GM23248 (cell line): ENCODE measurements around the gene FAM120C. TPM values are rescaled to one million over a fixed set of nuclear protein-coding genes. Genes with fewer than 3 reads are reported as not detected.

Experiments used
- DNase-seq: peaks from one replicate; pipeline ENCODE4 v3.0.0-alpha.2; 2015
- H2AFZ ChIP-seq: fragments of 200-600 bp; sonication (generic); 2 replicates; pipeline ENCODE4 v1.6.1; 2016; ENCODE audit warnings: antibody characterized with exemption
- H3F3A ChIP-seq: fragments of 200-600 bp; sonication (generic); 2 replicates; pipeline ENCODE4 v1.6.1; 2016; ENCODE audit warnings: mild to moderate bottlenecking, antibody characterized with exemption, mixed run types; ENCODE audit not compliant: insufficient read depth
- H3K27ac ChIP-seq: fragments of 200-600 bp; sonication (generic); 2 replicates; pipeline ENCODE4 v1.5.1; 2016; ENCODE audit warnings: mild to moderate bottlenecking
- H3K27me3 ChIP-seq: fragments of 200-600 bp; sonication (generic); replicated peaks from 2 replicates; pipeline ENCODE4 v1.6.1; 2016; ENCODE audit warnings: mild to moderate bottlenecking; ENCODE audit not compliant: insufficient read depth
- H3K36me3 ChIP-seq: fragments of 200-600 bp; sonication (generic); 2 replicates; pipeline ENCODE4 v1.6.1; 2016; ENCODE audit warnings: low read depth, mild to moderate bottlenecking
- H3K4me1 ChIP-seq: fragments of 200-600 bp; sonication (generic); 2 replicates; pipeline ENCODE4 v1.6.1; 2016; ENCODE audit warnings: mild to moderate bottlenecking; ENCODE audit not compliant: insufficient read depth
- H3K4me2 ChIP-seq: fragments of 200-600 bp; sonication (generic); one replicate; pipeline ENCODE4 v1.6.1; 2016; ENCODE audit warnings: mild to moderate bottlenecking; ENCODE audit not compliant: unreplicated experiment
- H3K4me3 ChIP-seq: fragments of 200-600 bp; sonication (generic); 2 replicates; pipeline ENCODE4 v1.5.1; 2016; ENCODE audit warnings: mild to moderate bottlenecking
- H3K79me2 ChIP-seq: fragments of 200-600 bp; sonication (generic); 2 replicates; pipeline ENCODE4 v1.6.1; 2016; ENCODE audit warnings: mild to moderate bottlenecking; ENCODE audit not compliant: insufficient read depth
- H3K9ac ChIP-seq: fragments of 200-600 bp; sonication (generic); 2 replicates; pipeline ENCODE4 v1.6.1; 2016; ENCODE audit warnings: mild to moderate bottlenecking
- H3K9me2 ChIP-seq: fragments of 200-600 bp; sonication (generic); 2 replicates; pipeline ENCODE4 v1.6.1; 2016; ENCODE audit warnings: mixed run types, mild to moderate bottlenecking, moderate library complexity; ENCODE audit not compliant: insufficient read depth
- H3K9me3 ChIP-seq: fragments of 200-600 bp; sonication (generic); one replicate; pipeline ENCODE4 v1.6.1; 2017; ENCODE audit warnings: low read depth
- H4K20me1 ChIP-seq: fragments of 200-600 bp; sonication (generic); 2 replicates; pipeline ENCODE4 v1.6.0; 2016; ENCODE audit not compliant: insufficient read depth
- EZH2 ChIP-seq: fragments of 200-600 bp; sonication (generic); IDR thresholded peaks from 2 replicates; pipeline ENCODE4 v1.6.1; 2018; ENCODE audit warnings: antibody characterized with exemption, mild to moderate bottlenecking; ENCODE audit not compliant: insufficient read depth, poor library complexity, severe bottlenecking
- EZH2phosphoT487 ChIP-seq: fragments of 200-600 bp; sonication (generic); IDR thresholded peaks from 2 replicates; pipeline ENCODE4 v1.6.1; 2018; ENCODE audit warnings: antibody characterized with exemption, moderate library complexity, mild to moderate bottlenecking, low read depth; ENCODE audit not compliant: insufficient read depth
- WGBS, 2 experiments: methylation state at CpG; one replicate each; pipeline ENCODE4 v1.1.6; 2015 to 2017; ENCODE audit warnings: low lambda C conversion rate in 2 of 2, low coverage in 1 of 2; ENCODE audit errors: missing lambda C conversion rate in 2 of 2; 5-methylcytosine and 5-hydroxymethylcytosine counted together
- in situ Hi-C: fragments of 300-500 bp; cut with MboI; formaldehyde crosslinking; loops from 2 replicates; pipeline ENCODE4 v1.15.0; 2020
- polyA plus RNA-seq: library from polyadenylated mRNA; unstranded; fragments of >200 nt; fragmentation: Nextera tagmentation; extraction: Ambion mirVana; gene quantifications from 2 replicates; pipeline ENCODE4 v1.2.1, GENCODE V29; 2016
- total RNA-seq: library from RNA; depleted of rRNA; stranded (reverse); fragments of >200 nt; shearing (Covaris generic); gene quantifications from 2 replicates; pipeline ENCODE4 v1.2.3, GENCODE V29; 2014

Gene FAM120C
- total and polyA plus RNA-seq, 2 experiments from 2014 or later: 4.1 to 4.5 TPM

- H3K4me2 ChIP-seq: peak overlapping the region; percentile 90
- in situ Hi-C loops: no loop called here
- H3K9ac ChIP-seq: peak overlapping the region; percentile 52
- TF ChIP-seq EZH2phosphoT487: no peak
- no peak for TF ChIP-seq EZH2
- peak; percentile 80 for DNase-seq
- WGBS, 2 experiments: 31 to 45% methylated on average over 4 to 5 of the region's 5 CpGs
- H3K27ac ChIP-seq: peak overlapping the region; percentile 74
- peaks cover 86% of the 10 kb centered on the region for H3K79me2 ChIP-seq
- H2AFZ ChIP-seq: no peak overlapping the region
- peaks cover 37% of the 10 kb centered on the region for H3F3A ChIP-seq
- peaks cover 37% of the 10 kb centered on the region for H3K4me1 ChIP-seq
- H3K36me3 ChIP-seq: no peaks in the 10 kb centered on the region
- no peaks in the 10 kb centered on the region for H3K9me2 ChIP-seq
- no peaks in the 10 kb centered on the region for H3K27me3 ChIP-seq
- H4K20me1 ChIP-seq: no peaks in the 10 kb centered on the region
- H3K9me3 ChIP-seq: no peaks in the 10 kb centered on the region
- peak overlapping the region; percentile 71 for H3K4me3 ChIP-seq
Measured at GRCh38 chrX:54178100-54178940, 4.7 kb downstream of the FAM120C start.

GRCh38 chrX:54177306-54177705 is 5.7 kb downstream of the FAM120C start:
- H3F3A ChIP-seq: peaks cover 37% of the 10 kb centered on the region
- TF ChIP-seq EZH2: no peak
- TF ChIP-seq EZH2phosphoT487: no peak
- no peaks in the 10 kb centered on the region for H3K9me3 ChIP-seq
- H3K9ac ChIP-seq: peak overlapping the region; percentile 52; the same call in 1 of the 2 replicates
- H3K36me3 ChIP-seq: no peaks in the 10 kb centered on the region
- H4K20me1 ChIP-seq: no peaks in the 10 kb centered on the region
- no peaks in the 10 kb centered on the region for H3K9me2 ChIP-seq
- no peak for DNase-seq
- no peaks in the 10 kb centered on the region for H3K27me3 ChIP-seq
- peaks cover 94% of the 10 kb centered on the region for H3K79me2 ChIP-seq
- peak overlapping the region; percentile 74 for H3K27ac ChIP-seq
- H2AFZ ChIP-seq: no peak overlapping the region
- 97 to 100% methylated on average over 3 of the region's 3 CpGs for WGBS, 2 experiments
- in situ Hi-C loops: no loop called here
- peaks cover 38% of the 10 kb centered on the region for H3K4me1 ChIP-seq
- H3K4me2 ChIP-seq: peak overlapping the region; percentile 90
- peak overlapping the region; percentile 71 for H3K4me3 ChIP-seq

DNA sequence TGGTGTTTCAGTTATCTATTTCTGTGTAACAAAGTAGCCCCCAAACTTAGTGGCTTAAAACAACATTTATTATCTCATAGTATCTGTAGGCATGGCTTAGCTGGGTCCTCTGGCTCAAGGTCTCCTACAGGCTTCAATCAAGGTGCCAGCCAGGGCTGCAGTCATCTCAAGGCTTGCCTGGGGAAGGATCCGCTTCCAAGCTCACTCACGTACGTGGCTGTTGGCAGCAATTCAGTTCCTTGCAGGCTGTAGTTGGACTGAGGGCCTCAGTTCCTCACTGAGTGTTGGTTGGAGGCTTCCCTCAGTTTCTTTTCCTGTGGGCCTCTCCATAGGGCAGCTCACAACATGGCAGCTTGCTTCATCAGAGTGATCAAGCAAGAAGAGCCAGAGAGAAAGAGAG is 9.3 kb downstream of the FAM120C start:
- Histone ChIP-seq H4K20me1 (no peaks in the 10 kb centered on the region), H3K4me2 (no peak overlapping the region), H3K4me3 (no peak overlapping the region), H3K27me3 (no peaks in the 10 kb centered on the region), H3K27ac (no peak overlapping the region), H3K36me3 (no peaks in the 10 kb centered on the region), H3K9ac (no peak overlapping the region), H3K79me2 (peaks cover 63% of the 10 kb centered on the region), H3F3A (peaks cover 29% of the 10 kb centered on the region), H3K9me3 (no peaks in the 10 kb centered on the region), H3K9me2 (no peaks in the 10 kb centered on the region), H2AFZ (no peak overlapping the region), H3K4me1 (peaks cover 24% of the 10 kb centered on the region)
- DNase-seq: no peak
- in situ Hi-C loops: no loop called here
- TF ChIP-seq EZH2phosphoT487 (no peak), EZH2 (no peak)
- WGBS, 2 experiments: 96 to 100% methylated on average over 3 of the region's 3 CpGs

DNA sequence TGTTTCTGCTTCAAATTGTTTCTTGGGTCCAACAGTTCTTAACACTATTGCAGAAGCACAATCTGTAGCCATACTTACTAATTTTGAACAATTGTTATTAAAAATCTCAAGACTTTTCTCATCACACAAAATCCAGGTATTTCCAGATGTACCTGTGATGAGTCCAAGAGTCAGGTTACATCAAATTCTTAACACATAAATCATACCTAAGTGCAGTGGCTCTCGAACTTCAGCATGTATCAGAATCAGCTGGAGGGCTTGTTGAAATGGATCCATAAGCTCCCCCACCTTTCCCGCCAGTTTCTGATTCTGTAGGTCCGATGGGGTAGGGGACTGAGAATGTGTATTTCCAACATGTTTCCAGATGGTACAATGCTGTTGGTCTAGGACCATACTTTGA is 10.6 kb downstream of the FAM120C start:
- Histone ChIP-seq H3K36me3 (no peaks in the 10 kb centered on the region), H3K9me3 (no peaks in the 10 kb centered on the region), H3K27me3 (no peaks in the 10 kb centered on the region), H3K4me1 (peaks cover 16% of the 10 kb centered on the region), H3K27ac (no peak overlapping the region), H3K4me3 (no peak overlapping the region), H3F3A (peaks cover 16% of the 10 kb centered on the region), H4K20me1 (no peaks in the 10 kb centered on the region), H2AFZ (no peak overlapping the region), H3K9ac (no peak overlapping the region), H3K79me2 (peaks cover 56% of the 10 kb centered on the region), H3K9me2 (no peaks in the 10 kb centered on the region), H3K4me2 (no peak overlapping the region)
- in situ Hi-C loops: no loop called here
- no peak for DNase-seq
- WGBS, 2 experiments: 95 to 97% methylated on average over 3 of the region's 3 CpGs
- TF ChIP-seq EZH2 (no peak), EZH2phosphoT487 (no peak)
